Upper lobe of right lung (tissue), 1 donor: ENCODE results near the gene LRRC3C. TPM values are rescaled to one million over a fixed set of nuclear protein-coding genes. Genes with fewer than 3 reads are reported as not detected.
"Not testable (repeated sequence)": the region's sequence is repeated elsewhere in the genome, so short reads cannot be mapped to it uniquely, and the experiment has no call there.

Experiments used
- ATAC-seq: fragments of 200-7000 bp; cut with Tn5 transposase; one replicate; pipeline ENCODE4 v1.9.1; 2020; ENCODE audit warnings: mild to moderate bottlenecking, moderate library complexity
- DNase-seq: peaks from one replicate; pipeline ENCODE4 v3.0.0-alpha.2; 2020
- H3K27ac ChIP-seq: fragments of 200-600 bp; one replicate; pipeline ENCODE4 v1.8.0; 2022
- H3K27me3 ChIP-seq: fragments of 200-600 bp; one replicate; pipeline ENCODE4 v1.8.0; 2022; ENCODE audit warnings: mild to moderate bottlenecking
- H3K36me3 ChIP-seq: fragments of 200-600 bp; one replicate; pipeline ENCODE4 v1.8.0; 2022
- H3K4me1 ChIP-seq: fragments of 200-600 bp; one replicate; pipeline ENCODE4 v1.8.0; 2022
- H3K4me3 ChIP-seq: fragments of 200-600 bp; one replicate; pipeline ENCODE4 v1.8.0; 2022; ENCODE audit warnings: mild to moderate bottlenecking
- H3K9me3 ChIP-seq: fragments of 200-600 bp; one replicate; pipeline ENCODE4 v1.8.0; 2022
- CTCF ChIP-seq: fragments of 200-600 bp; IDR thresholded peaks from one replicate; pipeline ENCODE4 v1.8.0; 2022; ENCODE audit warnings: antibody characterized with exemption
- intact Hi-C: fragments of 100-400 bp; cut with DNase I; formaldehyde crosslinking; loops from one replicate; pipeline ENCODE4 v1.11.0; 2022
- long read RNA-seq: library from polyadenylated mRNA; unstranded; transcript quantifications from one replicate; pipeline ENCODE4 v2.0.0, GENCODE V29; 2021
- total RNA-seq: library from RNA; stranded (reverse); fragmentation: NEBNext Ultra II Directional; extraction: Animal tissue kit (Norgen Biotek cat#: 25700); gene quantifications from one replicate; pipeline ENCODE4 v1.2.1, GENCODE V29; 2021
- donor health status: DM: no; HTN: yes; CAD: no; lungs with severe emphysema.

LRRC3C gene
- not detected for total RNA-seq
- long read RNA-seq: 0 reads

GRCh38 chr17:39927101-39927928 is at the start of gene LRRC3C, which contains the start of gene ORMDL3:
TSS of gene LRRC3C (plus strand) at chr17:39927732. CDS start at chr17:39941524, 13,792 bp downstream.
TSS of gene ORMDL3 (minus strand) at chr17:39927601. CDS start at chr17:39924203, 3,398 bp downstream.
- ATAC-seq: peak; percentile 94
- peak; percentile 97 for DNase-seq
- intact Hi-C loops: no loop called here
- Histone ChIP-seq H3K27ac (peak within 1 kb of the TSS; percentile 93), H3K27me3 (no peaks in the 10 kb centered on the region), H3K4me1 (peaks cover 34% of the 10 kb centered on the region), H3K36me3 (peaks cover 19% of the 10 kb centered on the region), H3K9me3 (no peaks in the 10 kb centered on the region), H3K4me3 (peak within 1 kb of the TSS; percentile 83)
- no peak for TF ChIP-seq CTCF

- H3K27me3 ChIP-seq, H3K36me3 ChIP-seq, DNase-seq, H3K4me3 ChIP-seq, intact Hi-C loops, H3K27ac ChIP-seq, ATAC-seq, H3K4me1 ChIP-seq, H3K9me3 ChIP-seq: not testable (repeated sequence)
These were observed 41.4 kb upstream of the LRRC3C start for GRCh38 chr17:39886102-39886501.

- Histone ChIP-seq H3K27ac (no peak overlapping the region), H3K4me1 (no peaks in the 10 kb centered on the region), H3K4me3 (no peak overlapping the region), H3K27me3 (peaks cover 10% of the 10 kb centered on the region), H3K36me3 (no peaks in the 10 kb centered on the region), H3K9me3 (no peaks in the 10 kb centered on the region)
- TF ChIP-seq CTCF: no peak
- intact Hi-C loops: no loop called here
- ATAC-seq (no peak), DNase-seq (no peak)
These were observed 40.5 kb upstream of the LRRC3C start for GRCh38 chr17:39887078-39887477.

- TF ChIP-seq CTCF: no peak
- intact Hi-C loops: no loop called here
- H3K4me3 ChIP-seq: no peak overlapping the region
- ATAC-seq (no peak), DNase-seq (no peak)
- H3K9me3 ChIP-seq: no peaks in the 10 kb centered on the region
- H3K27me3 ChIP-seq: peaks cover 11% of the 10 kb centered on the region
- H3K27ac ChIP-seq: no peak overlapping the region
- no peaks in the 10 kb centered on the region for H3K4me1 ChIP-seq
- H3K36me3 ChIP-seq: no peaks in the 10 kb centered on the region
These were observed 38.3 kb upstream of the LRRC3C start for GRCh38 chr17:39889200-39889599.

- ATAC-seq: no peak
These were observed 32.7 kb upstream of the LRRC3C start for GRCh38 chr17:39894681-39895376.

More at GRCh38 chr17:39894681-39895376, 32.7 kb upstream of the LRRC3C start:
- H3K27me3 ChIP-seq: peaks cover 5% of the 10 kb centered on the region
- no peak for DNase-seq
- no peak for TF ChIP-seq CTCF
- H3K4me1 ChIP-seq: no peaks in the 10 kb centered on the region
- no peak overlapping the region for H3K27ac ChIP-seq
- intact Hi-C loops: no loop called here
- no peaks in the 10 kb centered on the region for H3K36me3 ChIP-seq
- H3K4me3 ChIP-seq: no peak overlapping the region
- no peaks in the 10 kb centered on the region for H3K9me3 ChIP-seq
